Body of pancreas (tissue), 4 donors: ENCODE measurements around the gene STYK1. TPM values are rescaled to one million over a fixed set of nuclear protein-coding genes. Genes with fewer than 3 reads are reported as not detected.

Experiments used
- ATAC-seq: fragments of 150-250 bp; one replicate; pipeline ENCODE4 v1.9.1; 2016
- DNase-seq, 4 donors: peaks; one replicate each; pipeline ENCODE4 v3.0.0-alpha.2; 2019
- H3K27ac ChIP-seq, 4 donors: fragments of 200-600 bp; sonication (generic); 1 replicate in 3 of 4; 2 replicates in 1 of 4; pipeline versions ENCODE4 v1.5.1 to v1.6.1; 2016 to 2019; ENCODE audit warnings: mild to moderate bottlenecking in 1 of 4, mixed read lengths in 1 of 4, moderate library complexity in 1 of 4
- H3K27me3 ChIP-seq, 2 donors: fragments of 200-600 bp; sonication (generic); one replicate each; pipeline ENCODE4 v1.6.0; 2016; ENCODE audit warnings: mild to moderate bottlenecking in 1 of 2
- H3K36me3 ChIP-seq, 2 donors: fragments of 200-600 bp; sonication (generic); replicated peaks in 1 of 2; 2 replicates each; pipeline ENCODE4 v1.5.1; 2016; ENCODE audit warnings: low read depth in 2 of 2; ENCODE audit not compliant: insufficient read depth in 1 of 2
- H3K4me1 ChIP-seq: fragments of 200-600 bp; sonication (generic); one replicate; pipeline ENCODE4 v1.6.0; 2016
- H3K4me3 ChIP-seq, 2 donors: fragments of 200-600 bp; sonication (generic); 1 replicate in 1 of 2; 2 replicates in 1 of 2; pipeline ENCODE4 v1.5.1; 2016 to 2019
- H3K9me3 ChIP-seq, 3 donors: fragments of 200-600 bp; sonication (generic); 1 replicate in 2 of 3; 2 replicates in 1 of 3; pipeline ENCODE4 v1.5.1; 2016
- CTCF ChIP-seq, 7 experiments: fragments of 450-650 bp in 4 of 7; fragments of 200-600 bp in 3 of 7; sonication (generic) in 3 of 7; IDR thresholded peaks; one replicate each; pipeline ENCODE4 v1.5.1; 2016 to 2019; ENCODE audit warnings: antibody characterized with exemption in 7 of 7
- POLR2A ChIP-seq, 3 donors: fragments of 450-650 bp; IDR thresholded peaks; one replicate each; pipeline ENCODE4 v1.6.1; 2016; ENCODE audit warnings: antibody characterized with exemption in 3 of 3, mild to moderate bottlenecking in 2 of 3
- WGBS, 2 donors: methylation state at CpG; one replicate each; pipeline ENCODE4 v1.1.5; 2017; 5-methylcytosine and 5-hydroxymethylcytosine counted together
- intact Hi-C: fragments of 100-400 bp; cut with DNase I; formaldehyde crosslinking; loops from one replicate; pipeline ENCODE4 v1.15.1; 2023
- total RNA-seq, 2 donors: library from RNA; depleted of rRNA; stranded (reverse); fragments of >200 nt; gene quantifications; one replicate each; pipeline ENCODE4 v1.1.0, GENCODE V29; 2016

Gene STYK1
- total RNA-seq, 2 donors from 2014 or later = 0.26 TPM; not detected in 1

GRCh38 chr12:10610188-10610587, 63.7 kb downstream of the STYK1 start:
- no peak for TF ChIP-seq CTCF (IDR thresholded peaks at IDR 0.05)
- no peak for TF ChIP-seq POLR2A (IDR thresholded peaks at IDR 0.05)
- no peaks in the 10 kb centered on the region for H3K9me3 ChIP-seq
- no peak overlapping the region for H3K4me3 ChIP-seq
- H3K27ac ChIP-seq = no peak overlapping the region
- DNase-seq = no peak
- H3K36me3 ChIP-seq = peaks cover 0 to 11% of the 10 kb centered on the region in 2 donors
- H3K4me1 ChIP-seq = peaks cover 15% of the 10 kb centered on the region
- no peaks in the 10 kb centered on the region for H3K27me3 ChIP-seq
- ATAC-seq = no peak
- WGBS, 2 donors = 30 to 43% methylated on average over 3 of the region's 3 CpGs
- intact Hi-C loops = no loop called here

DNA sequence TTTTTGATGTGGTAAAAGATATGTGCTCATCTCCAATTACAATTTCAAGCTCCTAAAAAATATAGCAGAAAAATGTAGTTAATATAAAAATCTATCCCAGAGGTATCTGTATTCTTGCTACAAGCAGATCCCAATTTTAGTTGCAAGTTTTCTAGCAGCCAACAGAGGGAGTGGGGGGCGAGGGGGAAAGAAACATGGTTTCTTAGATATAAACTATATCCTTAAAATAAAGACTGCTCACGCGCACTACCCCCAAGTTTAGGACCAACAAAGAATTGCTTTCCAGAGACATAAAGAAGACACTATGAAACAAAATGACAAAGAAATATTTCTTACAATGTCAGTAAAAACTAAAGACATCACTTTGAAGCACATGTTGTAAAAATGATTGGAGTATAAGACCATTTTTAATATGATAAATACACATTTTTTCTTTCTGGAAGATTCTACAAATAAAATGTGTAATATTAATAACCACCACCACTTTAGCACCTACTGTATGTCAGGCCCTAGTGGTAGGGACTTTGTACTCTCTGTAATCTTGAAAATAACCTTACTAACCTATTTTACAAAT, 65.9 kb downstream of the STYK1 start:
- 82 to 93% methylated on average over 3 of the region's 3 CpGs for whole genome bisulfite sequencing, 2 donors
- Histone ChIP-seq H3K36me3 (peaks cover 0 to 12% of the 10 kb centered on the region in 2 donors), H3K4me1 (peaks cover 15% of the 10 kb centered on the region), H3K27me3 (no peaks in the 10 kb centered on the region), H3K4me3 (no peak overlapping the region), H3K27ac (no peak overlapping the region), H3K9me3 (no peaks in the 10 kb centered on the region)
- DNase-seq (no peak), ATAC-seq (no peak)
- TF ChIP-seq POLR2A (IDR thresholded peaks at IDR 0.05) = no peak
- TF ChIP-seq CTCF (IDR thresholded peaks at IDR 0.05) = peak in 1 of 7 experiments; percentile 16
- intact Hi-C loops = no loop called here

GRCh38 chr12:10601860-10602259, 72.0 kb downstream of the STYK1 start:
- no peak overlapping the region for H3K4me3 ChIP-seq
- DNase-seq (no peak), ATAC-seq (no peak)
- H3K36me3 ChIP-seq = peaks cover 0 to 8% of the 10 kb centered on the region in 2 donors
- TF ChIP-seq CTCF (IDR thresholded peaks at IDR 0.05) (no peak), POLR2A (IDR thresholded peaks at IDR 0.05) (no peak)
- no peaks in the 10 kb centered on the region for H3K9me3 ChIP-seq
- H3K4me1 ChIP-seq = no peaks in the 10 kb centered on the region
- H3K27ac ChIP-seq = no peak overlapping the region
- WGBS, 2 donors = 87 to 94% methylated on average over 2 of the region's 2 CpGs
- intact Hi-C loops = no loop called here
- no peaks in the 10 kb centered on the region for H3K27me3 ChIP-seq

GRCh38 chr12:10600988-10601387, 72.9 kb downstream of the STYK1 start:
- H3K4me1 ChIP-seq = no peaks in the 10 kb centered on the region
- no peak overlapping the region for H3K27ac ChIP-seq
- intact Hi-C loops = no loop called here
- DNase-seq (no peak), ATAC-seq (no peak)
- H3K9me3 ChIP-seq = no peaks in the 10 kb centered on the region
- WGBS, 2 donors = 86 to 87% methylated on average over 6 of the region's 6 CpGs
- no peak for TF ChIP-seq CTCF (IDR thresholded peaks at IDR 0.05)
- H3K27me3 ChIP-seq = no peaks in the 10 kb centered on the region
- H3K4me3 ChIP-seq = no peak overlapping the region
- peaks cover 0 to 6% of the 10 kb centered on the region in 2 donors for H3K36me3 ChIP-seq

GRCh38 chr12:10595881-10596280, 78.0 kb downstream of the STYK1 start:
- WGBS, 2 donors = 55 to 68% methylated on average over 2 of the region's 2 CpGs
- TF ChIP-seq CTCF (IDR thresholded peaks at IDR 0.05) = no peak
- peaks cover 0 to 3% of the 10 kb centered on the region in 2 donors for H3K36me3 ChIP-seq
- DNase-seq = no peak
- H3K4me1 ChIP-seq = no peaks in the 10 kb centered on the region
- H3K27ac ChIP-seq = no peak overlapping the region
- H3K9me3 ChIP-seq = no peaks in the 10 kb centered on the region
- intact Hi-C loops = no loop called here
- H3K4me3 ChIP-seq = no peak overlapping the region
- ATAC-seq = no peak
- no peaks in the 10 kb centered on the region for H3K27me3 ChIP-seq
